Rectal smooth muscle tissue (tissue), 1 donor: ENCODE measurements around the gene ZNF784.

ENCODE experiments used
- H3K27ac ChIP-seq: one replicate; pipeline ENCODE4 v1.7.0; 2013; ENCODE audit warnings: low read depth, low read length, inconsistent platforms
- H3K27me3 ChIP-seq: one replicate; pipeline ENCODE4 v1.7.0; 2013; ENCODE audit warnings: low read length; ENCODE audit not compliant: control insufficient read depth, insufficient read depth
- H3K36me3 ChIP-seq: one replicate; pipeline ENCODE4 v1.7.0; 2013; ENCODE audit warnings: low read length; ENCODE audit not compliant: control insufficient read depth, insufficient read depth
- H3K4me1 ChIP-seq: one replicate; pipeline ENCODE4 v1.7.0; 2013; ENCODE audit warnings: low read length; ENCODE audit not compliant: control insufficient read depth, insufficient read depth
- H3K4me3 ChIP-seq: one replicate; pipeline ENCODE4 v1.7.0; 2013; ENCODE audit warnings: low read length
- H3K9ac ChIP-seq: one replicate; pipeline ENCODE4 v1.7.0; 2013; ENCODE audit warnings: low read length

The ZNF784 gene

DNA sequence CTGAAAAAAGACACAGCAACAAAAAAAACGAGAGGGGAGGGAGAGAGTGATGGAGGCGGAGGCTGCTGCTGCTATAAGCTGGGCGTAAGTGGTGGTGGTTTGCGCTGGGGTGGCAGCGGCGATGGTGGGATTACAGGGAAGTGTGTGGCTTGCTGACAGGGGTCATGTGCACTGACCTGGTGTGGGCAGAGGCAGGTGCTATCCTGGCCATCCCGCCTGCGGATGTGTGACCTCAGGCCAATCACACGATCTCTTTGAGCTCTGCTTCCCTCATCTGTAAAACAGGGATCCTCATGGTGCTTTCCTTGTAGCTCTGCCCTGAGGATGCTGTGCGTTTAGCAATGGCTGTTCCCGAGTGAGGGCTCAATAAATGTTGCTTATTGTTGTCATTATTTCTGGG lies 13.2 kb upstream of the ZNF784 start:
- peaks cover 19% of the 10 kb centered on the region for H3K4me1 ChIP-seq
- H3K27me3 ChIP-seq = no peaks in the 10 kb centered on the region
- no peak overlapping the region for H3K27ac ChIP-seq
- H3K9ac ChIP-seq = no peak overlapping the region
- no peak overlapping the region for H3K4me3 ChIP-seq
- H3K36me3 ChIP-seq = peaks cover 2% of the 10 kb centered on the region

DNA sequence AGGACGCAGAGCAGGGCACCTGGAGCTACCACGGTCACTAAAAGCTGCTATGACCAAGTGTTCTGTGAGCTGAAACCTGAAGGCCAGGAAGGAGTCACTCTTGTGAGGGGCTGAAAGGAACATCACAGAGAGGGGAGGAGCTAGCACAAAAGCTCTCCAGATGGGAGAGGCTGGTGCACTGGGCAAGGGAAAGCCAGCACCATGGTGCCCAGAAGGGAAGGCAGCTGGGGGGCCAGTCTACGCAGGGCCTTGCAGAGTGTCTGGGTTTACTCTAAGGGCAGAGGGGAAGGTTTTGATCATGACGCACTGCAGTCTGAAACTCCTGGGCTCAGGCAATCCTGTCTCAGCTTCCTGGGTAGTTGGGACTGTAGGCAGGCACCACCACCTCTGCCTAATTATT lies 12.4 kb upstream of the ZNF784 start:
- no peak overlapping the region for H3K9ac ChIP-seq
- no peak overlapping the region for H3K27ac ChIP-seq

DNA sequence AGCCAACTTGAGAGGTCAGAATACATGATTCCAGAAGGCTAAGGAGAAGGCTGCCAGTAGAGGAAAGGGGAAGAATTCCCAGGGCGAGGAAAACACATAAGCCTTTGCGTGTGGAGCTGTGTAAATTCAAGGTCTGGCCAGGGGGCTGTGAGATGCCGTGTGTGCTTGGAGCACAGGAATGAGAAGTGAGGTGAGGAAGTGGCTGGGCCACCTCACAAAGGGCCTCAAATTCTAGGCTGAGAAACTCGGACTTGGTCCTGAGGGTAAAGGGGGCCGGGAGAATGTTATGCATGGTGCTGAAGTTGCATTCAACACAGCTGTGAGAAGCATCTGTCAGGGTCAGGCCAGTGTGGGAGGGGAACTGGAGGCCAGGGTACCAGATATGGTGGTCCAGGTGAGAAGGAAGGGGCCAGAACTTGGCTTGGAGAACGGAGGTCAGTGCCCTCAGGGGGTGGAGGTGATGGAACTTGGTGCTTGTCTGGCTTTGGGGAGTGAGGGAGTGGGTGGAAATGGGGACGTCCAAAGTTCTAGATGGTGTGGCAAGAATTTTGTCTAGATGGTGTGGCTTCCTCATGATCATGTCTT lies 11.6 kb upstream of the ZNF784 start:
- H3K27me3 ChIP-seq = no peaks in the 10 kb centered on the region
- peaks cover 2% of the 10 kb centered on the region for H3K36me3 ChIP-seq
- peak overlapping the region; percentile 100 for H3K9ac ChIP-seq
- H3K4me1 ChIP-seq = peaks cover 20% of the 10 kb centered on the region
- peak overlapping the region; percentile 96 for H3K27ac ChIP-seq
- peak overlapping the region; percentile 99 for H3K4me3 ChIP-seq

More for the DNA sequence above, 12.4 kb upstream of the ZNF784 start:
- Histone ChIP-seq H3K36me3 (peaks cover 2% of the 10 kb centered on the region), H3K4me3 (no peak overlapping the region), H3K4me1 (peaks cover 20% of the 10 kb centered on the region), H3K27me3 (no peaks in the 10 kb centered on the region)

DNA sequence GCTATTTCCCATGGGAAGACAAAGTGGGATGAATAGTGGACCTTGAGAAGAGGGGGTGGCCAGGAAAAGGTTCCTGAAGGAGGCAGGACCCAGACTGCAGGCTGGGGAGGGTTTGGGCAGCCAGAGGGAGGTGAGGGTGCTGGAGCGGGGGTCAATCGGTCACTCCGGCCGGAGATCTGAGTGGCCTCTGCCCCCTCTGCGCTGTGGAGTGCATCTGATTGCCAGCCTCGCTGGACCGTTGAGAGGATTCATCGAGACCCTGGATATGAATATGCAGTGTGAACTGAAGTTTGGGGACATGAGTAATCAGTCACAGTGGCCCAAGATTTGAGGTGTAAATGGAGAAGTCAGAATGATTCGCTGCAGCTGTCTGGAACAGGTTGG lies 11.0 kb upstream of the ZNF784 start:
- Histone ChIP-seq H3K27me3 (no peaks in the 10 kb centered on the region), H3K9ac (peak overlapping the region; percentile 100), H3K36me3 (peaks cover 2% of the 10 kb centered on the region), H3K27ac (peak overlapping the region; percentile 96), H3K4me3 (peak overlapping the region; percentile 99), H3K4me1 (peaks cover 18% of the 10 kb centered on the region)

DNA sequence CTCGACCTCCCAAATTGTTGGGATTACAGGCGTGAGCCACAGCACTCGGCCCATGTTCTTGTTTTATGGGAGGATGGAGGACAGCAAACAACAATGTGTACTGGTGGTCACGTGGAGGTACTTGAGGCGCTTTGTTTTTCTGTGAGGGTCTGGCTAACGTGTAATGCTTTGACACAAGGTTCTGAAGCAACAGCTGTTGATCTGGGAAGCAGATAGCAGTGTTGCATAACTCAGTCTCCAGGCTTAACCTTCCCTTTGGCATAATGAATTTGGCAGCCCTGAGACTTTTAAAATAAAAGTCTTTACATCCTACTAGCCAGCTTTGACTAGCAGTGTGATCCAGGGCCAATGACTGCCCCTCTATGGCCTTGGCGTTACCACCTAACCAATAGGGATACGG lies 9.5 kb upstream of the ZNF784 start:
- Histone ChIP-seq H3K4me3 (no peak overlapping the region), H3K27me3 (no peaks in the 10 kb centered on the region)

DNA sequence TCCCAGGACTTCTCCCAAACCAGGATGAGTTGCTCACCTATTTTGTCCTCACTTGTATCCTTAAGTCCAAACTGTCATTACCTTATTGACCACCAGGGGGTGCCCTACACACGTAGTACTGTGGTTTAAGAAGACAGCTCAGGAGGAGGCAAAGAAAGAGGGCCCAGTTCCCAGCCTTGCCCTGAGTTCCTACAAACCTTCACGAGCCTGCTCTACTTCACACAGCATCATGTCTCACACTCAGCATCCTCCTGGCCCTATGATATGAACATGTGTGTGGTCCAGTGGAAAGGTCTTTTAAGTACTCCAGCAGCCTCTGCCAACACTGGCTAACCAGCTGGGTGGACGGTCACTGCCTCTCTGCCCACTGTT lies 8.1 kb upstream of the ZNF784 start:
- H3K27ac ChIP-seq = no peak overlapping the region
- H3K27me3 ChIP-seq = no peaks in the 10 kb centered on the region
- peaks cover 11% of the 10 kb centered on the region for H3K4me1 ChIP-seq
- H3K4me3 ChIP-seq = no peak overlapping the region
- no peak overlapping the region for H3K9ac ChIP-seq
- H3K36me3 ChIP-seq = peaks cover 2% of the 10 kb centered on the region

More for the DNA sequence above, 9.5 kb upstream of the ZNF784 start:
- Histone ChIP-seq H3K36me3 (peaks cover 2% of the 10 kb centered on the region), H3K4me1 (peaks cover 11% of the 10 kb centered on the region), H3K27ac (no peak overlapping the region), H3K9ac (no peak overlapping the region)

DNA sequence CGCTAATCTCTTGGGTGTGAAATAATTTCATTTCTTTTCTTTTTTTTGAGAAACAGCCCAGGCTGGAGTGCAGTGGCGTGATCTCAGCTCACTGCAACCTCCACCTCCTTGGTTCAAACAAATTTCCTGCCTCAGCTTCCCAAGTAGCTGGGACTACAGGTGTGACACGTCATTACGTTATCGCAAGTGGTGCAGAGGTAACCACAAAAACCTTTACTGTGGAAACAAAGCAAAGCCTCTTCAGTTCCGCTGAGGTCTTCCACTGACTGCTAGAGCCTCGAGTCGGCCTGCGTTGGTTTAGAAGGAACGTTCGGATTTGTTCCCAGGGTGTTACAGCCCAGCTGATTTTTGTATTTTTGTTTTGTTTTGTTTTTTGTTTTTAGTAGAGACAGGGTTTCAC lies 2.0 kb upstream of the ZNF784 start:
- H3K4me1 ChIP-seq = no peaks in the 10 kb centered on the region
- H3K27me3 ChIP-seq = no peaks in the 10 kb centered on the region
- no peaks in the 10 kb centered on the region for H3K36me3 ChIP-seq
- H3K9ac ChIP-seq = no peak overlapping the region
- H3K4me3 ChIP-seq = no peak overlapping the region
- no peak overlapping the region for H3K27ac ChIP-seq

DNA sequence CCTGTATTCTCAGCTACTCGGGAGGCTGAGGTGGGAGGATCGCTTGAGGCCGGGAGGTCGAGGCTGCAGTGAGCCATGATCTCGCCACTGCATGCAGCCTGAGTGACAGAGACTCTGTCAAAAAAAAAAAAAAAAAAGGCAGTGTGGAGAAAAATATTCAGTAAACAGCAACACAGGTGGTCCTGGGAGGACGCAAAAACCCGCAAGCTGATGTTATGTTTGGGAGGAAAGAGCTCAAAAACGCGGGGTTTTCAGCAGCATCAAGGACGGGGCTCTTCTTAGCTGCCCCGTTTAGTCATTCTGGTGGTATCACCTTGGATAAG lies 599 bp upstream of the ZNF784 start:
- Histone ChIP-seq H3K4me3 (peak overlapping the region; percentile 80), H3K36me3 (no peaks in the 10 kb centered on the region), H3K27ac (peak overlapping the region; percentile 96), H3K27me3 (no peaks in the 10 kb centered on the region), H3K9ac (no peak overlapping the region), H3K4me1 (no peaks in the 10 kb centered on the region)

DNA sequence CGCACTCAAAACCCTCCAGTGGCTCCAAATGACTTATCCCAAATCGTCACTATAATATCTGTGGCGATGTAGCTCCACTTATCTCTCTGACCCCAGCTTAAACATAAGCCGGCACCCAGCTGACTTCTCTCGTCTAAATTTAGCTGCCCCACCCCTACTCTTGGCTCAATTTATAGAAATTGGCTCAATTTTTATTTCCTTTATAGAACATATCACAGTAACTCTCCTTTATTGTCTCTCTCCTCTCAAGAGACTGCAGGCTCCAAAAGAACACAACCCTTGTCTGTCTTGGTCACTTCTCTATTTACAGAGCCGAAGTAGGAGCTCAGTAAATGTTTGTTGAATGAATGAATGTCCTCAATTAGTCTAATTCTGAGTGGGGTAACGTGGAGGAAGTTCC lies 805 bp downstream of the ZNF784 start:
- Histone ChIP-seq H3K27me3 (no peaks in the 10 kb centered on the region), H3K9ac (no peak overlapping the region), H3K27ac (peak overlapping the region; percentile 34), H3K36me3 (no peaks in the 10 kb centered on the region), H3K4me3 (no peak overlapping the region), H3K4me1 (no peaks in the 10 kb centered on the region)

DNA sequence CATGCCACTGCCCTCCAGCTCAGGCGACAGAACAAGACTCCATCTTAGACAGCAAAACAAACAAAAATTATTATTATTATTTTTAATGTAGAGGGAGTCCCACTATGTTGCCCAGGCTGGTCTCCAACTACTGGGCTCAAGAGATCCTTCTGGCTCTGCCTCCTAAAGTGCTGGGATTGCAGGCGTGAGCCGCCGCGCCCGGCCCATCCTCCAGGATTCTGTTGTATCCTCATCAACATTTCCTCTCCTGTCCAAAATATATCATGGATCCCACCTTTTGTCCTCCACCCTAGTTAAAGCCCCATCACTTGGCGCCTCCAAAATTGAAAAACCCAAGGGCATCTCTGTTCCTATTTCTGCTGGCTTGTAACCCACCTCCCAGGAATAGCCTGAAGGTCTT lies 1.2 kb downstream of the ZNF784 start:
- H3K4me3 ChIP-seq = no peak overlapping the region
- H3K9ac ChIP-seq = no peak overlapping the region
- H3K27ac ChIP-seq = no peak overlapping the region
- H3K36me3 ChIP-seq = no peaks in the 10 kb centered on the region
- H3K27me3 ChIP-seq = no peaks in the 10 kb centered on the region
- H3K4me1 ChIP-seq = no peaks in the 10 kb centered on the region

DNA sequence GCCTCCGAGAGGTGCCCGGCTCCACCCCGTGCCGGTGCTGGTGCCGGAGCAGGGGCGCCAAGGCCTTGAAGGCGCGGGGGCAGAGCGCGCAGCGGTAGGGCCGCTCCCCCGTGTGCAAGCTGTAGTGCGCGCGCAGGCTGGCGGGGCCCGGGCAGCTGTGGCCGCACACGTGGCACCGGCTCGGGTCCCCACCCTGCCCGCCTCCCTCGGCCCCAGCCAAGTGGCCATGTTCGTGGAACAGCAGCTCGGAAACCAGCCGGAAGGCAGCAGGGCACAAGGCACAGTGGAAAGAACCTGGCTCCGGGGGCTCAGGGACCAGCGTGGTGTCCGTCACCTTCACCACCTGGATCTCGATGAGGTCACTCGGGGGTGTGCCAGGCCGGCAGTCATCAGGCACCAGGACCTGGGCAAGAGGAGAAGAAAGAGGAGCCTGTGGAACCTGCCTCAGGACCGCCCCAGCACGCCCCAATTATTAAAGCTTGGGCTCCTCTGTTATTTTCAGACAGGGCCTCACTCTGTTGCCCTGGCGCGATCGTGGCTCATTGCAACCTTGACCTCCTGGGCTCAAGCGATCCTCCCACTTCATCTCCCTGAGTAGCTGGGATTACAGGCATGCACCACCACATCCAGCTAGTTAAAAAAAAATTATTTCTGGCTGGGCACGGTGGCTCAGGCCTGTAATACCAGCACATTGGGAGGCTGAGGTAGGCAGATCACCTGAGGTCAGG lies 2.0 kb downstream of the ZNF784 start:
- Histone ChIP-seq H3K4me3 (no peak overlapping the region), H3K27me3 (no peaks in the 10 kb centered on the region), H3K27ac (no peak overlapping the region), H3K9ac (no peak overlapping the region), H3K4me1 (no peaks in the 10 kb centered on the region), H3K36me3 (no peaks in the 10 kb centered on the region)

DNA sequence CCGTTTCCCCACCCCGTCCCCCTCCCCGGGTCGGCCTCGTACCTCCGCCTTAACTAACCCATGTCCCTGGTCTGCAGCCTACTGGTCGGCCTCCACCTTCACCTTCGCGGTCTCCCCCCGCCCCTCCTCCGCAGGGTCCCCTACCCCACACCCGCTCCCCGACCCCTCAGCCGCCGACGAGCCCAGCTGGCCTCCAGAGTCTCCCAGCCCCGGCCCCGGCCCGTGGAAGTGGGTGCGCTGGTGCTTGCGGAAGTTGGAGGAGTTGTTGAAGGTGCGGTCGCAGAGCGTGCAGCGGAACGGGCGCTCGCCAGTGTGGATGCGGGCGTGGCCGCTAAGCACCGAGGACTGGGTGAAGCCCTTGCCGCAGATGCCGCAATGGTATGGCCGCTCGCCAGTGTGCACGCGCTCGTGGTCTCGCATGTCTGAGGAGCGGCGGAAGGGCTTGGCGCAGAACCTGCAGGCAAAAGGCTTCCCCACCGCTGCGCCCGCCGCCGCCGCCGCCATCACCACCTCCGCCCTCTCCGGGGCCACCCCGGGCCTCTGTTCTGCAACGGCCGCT lies 2.6 kb downstream of the ZNF784 start:
- H3K4me3 ChIP-seq = no peak overlapping the region
- H3K9ac ChIP-seq = no peak overlapping the region
- no peak overlapping the region for H3K27ac ChIP-seq
- no peaks in the 10 kb centered on the region for H3K27me3 ChIP-seq
- no peaks in the 10 kb centered on the region for H3K4me1 ChIP-seq
- H3K36me3 ChIP-seq = no peaks in the 10 kb centered on the region

DNA sequence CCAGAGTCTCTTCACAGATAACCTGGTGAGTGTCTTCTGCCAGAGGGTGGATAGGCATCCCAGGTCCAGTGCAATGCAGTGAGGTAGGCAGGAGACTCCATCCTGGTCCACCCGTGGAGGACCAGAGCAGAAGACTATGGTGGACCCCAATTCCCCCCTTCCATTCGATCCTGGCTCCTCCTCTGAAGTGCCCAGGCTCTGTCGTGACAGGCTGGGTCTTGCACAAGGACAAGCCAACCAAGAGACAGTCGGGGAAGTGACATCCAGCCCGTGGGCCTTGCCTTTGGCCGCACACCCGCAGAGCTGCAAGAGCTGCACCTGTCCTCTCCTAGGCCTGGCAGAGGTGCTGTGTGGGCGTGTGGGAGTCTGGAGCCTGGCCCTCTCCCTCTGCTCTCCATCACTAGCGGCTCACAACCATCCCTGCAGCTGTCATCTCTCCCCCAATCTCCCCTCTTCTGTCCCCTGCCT lies 3.1 kb downstream of the ZNF784 start:
- no peak overlapping the region for H3K27ac ChIP-seq
- no peaks in the 10 kb centered on the region for H3K4me1 ChIP-seq

More for the DNA sequence above, 3.1 kb downstream of the ZNF784 start:
- Histone ChIP-seq H3K36me3 (peaks cover 2% of the 10 kb centered on the region), H3K9ac (no peak overlapping the region), H3K27me3 (no peaks in the 10 kb centered on the region), H3K4me3 (no peak overlapping the region)
